Lower leg skin (tissue), 3 donors: ENCODE measurements around the gene HOXC6.

Source experiments
- POLR2A ChIP-seq, 2 donors: fragments of 450-650 bp; IDR thresholded peaks; one replicate each; pipeline ENCODE4 v1.6.1; 2016 to 2017; ENCODE audit warnings: antibody characterized with exemption in 2 of 2, mild to moderate bottlenecking in 1 of 2, moderate library complexity in 1 of 2
- TF ChIP-seq, protein P1 (sequence below), 3 donors: fragments of 450-650 bp; IDR thresholded peaks; one replicate each; pipeline ENCODE4 v1.5.1; 2016; ENCODE audit warnings: antibody characterized with exemption in 3 of 3, mild to moderate bottlenecking in 3 of 3, moderate library complexity in 2 of 3

DNA sequence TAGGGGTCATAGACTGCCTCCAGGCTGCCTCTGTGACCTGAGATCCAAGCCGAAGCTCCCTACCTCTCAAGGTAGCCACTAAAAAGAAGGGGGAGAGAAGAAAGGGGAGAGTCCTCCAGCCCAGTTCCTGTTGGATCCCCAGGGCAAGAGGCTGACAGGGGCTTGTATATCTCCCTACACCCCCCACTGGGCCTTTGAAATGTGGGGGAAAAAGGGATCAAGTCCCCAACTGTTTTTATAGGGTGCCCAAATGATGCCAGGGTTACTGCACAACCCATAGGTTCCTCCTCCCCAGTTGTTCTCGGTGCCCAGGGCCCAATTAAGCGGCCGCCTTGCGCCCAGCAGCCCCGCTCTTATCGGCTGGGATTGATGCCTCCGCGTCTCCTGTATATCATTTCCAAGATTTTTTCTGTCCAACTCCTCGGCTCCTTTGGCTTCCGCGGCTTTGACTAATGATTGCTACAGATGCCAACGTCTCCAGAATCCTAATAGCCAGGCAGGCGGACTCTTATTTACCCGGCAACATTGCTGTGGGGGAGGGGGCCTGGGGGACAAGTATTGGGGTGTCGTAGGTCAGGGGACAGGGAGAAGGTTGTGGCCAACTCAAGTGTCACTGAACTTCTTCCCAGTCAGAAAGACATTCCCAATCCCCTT is 17.8 kb downstream of the HOXC6 start:
- TF ChIP-seq, protein P1, sequence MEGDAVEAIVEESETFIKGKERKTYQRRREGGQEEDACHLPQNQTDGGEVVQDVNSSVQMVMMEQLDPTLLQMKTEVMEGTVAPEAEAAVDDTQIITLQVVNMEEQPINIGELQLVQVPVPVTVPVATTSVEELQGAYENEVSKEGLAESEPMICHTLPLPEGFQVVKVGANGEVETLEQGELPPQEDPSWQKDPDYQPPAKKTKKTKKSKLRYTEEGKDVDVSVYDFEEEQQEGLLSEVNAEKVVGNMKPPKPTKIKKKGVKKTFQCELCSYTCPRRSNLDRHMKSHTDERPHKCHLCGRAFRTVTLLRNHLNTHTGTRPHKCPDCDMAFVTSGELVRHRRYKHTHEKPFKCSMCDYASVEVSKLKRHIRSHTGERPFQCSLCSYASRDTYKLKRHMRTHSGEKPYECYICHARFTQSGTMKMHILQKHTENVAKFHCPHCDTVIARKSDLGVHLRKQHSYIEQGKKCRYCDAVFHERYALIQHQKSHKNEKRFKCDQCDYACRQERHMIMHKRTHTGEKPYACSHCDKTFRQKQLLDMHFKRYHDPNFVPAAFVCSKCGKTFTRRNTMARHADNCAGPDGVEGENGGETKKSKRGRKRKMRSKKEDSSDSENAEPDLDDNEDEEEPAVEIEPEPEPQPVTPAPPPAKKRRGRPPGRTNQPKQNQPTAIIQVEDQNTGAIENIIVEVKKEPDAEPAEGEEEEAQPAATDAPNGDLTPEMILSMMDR (IDR thresholded peaks at IDR 0.05) = no peak
- TF ChIP-seq POLR2A (IDR thresholded peaks at IDR 0.05) = no peak
